ENCODE results near the gene ZBBX. TPM values are rescaled to one million over a fixed set of nuclear protein-coding genes. Genes with fewer than 3 reads are reported as not detected.
A peak's percentile ranks its signal among the peaks of the same experiment; 100 is the strongest.
"Not testable (repeated sequence)": the region's sequence is repeated elsewhere in the genome, so short reads cannot be mapped to it uniquely, and the experiment has no call there.

Gene ZBBX, protein sequence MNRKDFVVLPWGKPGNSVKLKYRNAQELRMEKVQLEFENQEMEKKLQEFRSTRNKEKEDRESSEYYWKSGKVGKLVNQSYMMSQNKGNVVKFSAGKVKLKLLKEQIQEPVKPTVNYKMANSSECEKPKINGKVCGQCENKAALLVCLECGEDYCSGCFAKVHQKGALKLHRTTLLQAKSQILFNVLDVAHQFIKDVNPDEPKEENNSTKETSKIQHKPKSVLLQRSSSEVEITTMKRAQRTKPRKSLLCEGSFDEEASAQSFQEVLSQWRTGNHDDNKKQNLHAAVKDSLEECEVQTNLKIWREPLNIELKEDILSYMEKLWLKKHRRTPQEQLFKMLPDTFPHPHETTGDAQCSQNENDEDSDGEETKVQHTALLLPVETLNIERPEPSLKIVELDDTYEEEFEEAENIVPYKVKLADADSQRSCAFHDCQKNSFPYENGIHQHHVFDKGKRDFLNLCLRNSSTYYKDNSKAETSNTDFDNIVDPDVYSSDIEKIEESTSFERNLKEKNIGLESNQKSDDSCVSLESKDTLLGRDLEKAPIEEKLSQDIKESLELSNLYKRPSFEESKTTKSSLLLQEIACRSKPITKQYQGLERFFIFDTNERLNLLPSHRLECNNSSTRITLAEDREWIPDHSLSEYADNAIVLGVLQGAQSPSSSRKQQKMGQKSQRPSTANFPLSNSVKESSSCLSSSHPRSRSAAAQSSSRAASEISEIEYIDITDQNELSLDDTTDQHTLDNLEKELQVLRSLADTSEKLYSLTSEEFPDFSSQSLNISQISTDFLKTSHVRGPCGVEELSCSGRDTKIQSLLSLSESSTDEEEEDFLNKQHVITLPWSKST
- polyA plus RNA-seq (ENCODE audit: insufficient read length in 10 of 10) = under 1 TPM in 8 of 10 donors, not detected in 2; 0.07 to 0.31 (median 0.18) TPM
- long read RNA-seq, donor 1 = 0 reads
- long read RNA-seq, donor 2 = 0 reads
- long read RNA-seq, donor 3 = 0 reads
- long read RNA-seq, donor 4 = 0 reads
- long read RNA-seq, donor 5 = 0 reads
- long read RNA-seq, donor 6 = 0 reads
- long read RNA-seq, donor 7 = 0 reads
- long read RNA-seq, donor 8 = 0 reads
- long read RNA-seq, donor 9 = 0 reads

DNA sequence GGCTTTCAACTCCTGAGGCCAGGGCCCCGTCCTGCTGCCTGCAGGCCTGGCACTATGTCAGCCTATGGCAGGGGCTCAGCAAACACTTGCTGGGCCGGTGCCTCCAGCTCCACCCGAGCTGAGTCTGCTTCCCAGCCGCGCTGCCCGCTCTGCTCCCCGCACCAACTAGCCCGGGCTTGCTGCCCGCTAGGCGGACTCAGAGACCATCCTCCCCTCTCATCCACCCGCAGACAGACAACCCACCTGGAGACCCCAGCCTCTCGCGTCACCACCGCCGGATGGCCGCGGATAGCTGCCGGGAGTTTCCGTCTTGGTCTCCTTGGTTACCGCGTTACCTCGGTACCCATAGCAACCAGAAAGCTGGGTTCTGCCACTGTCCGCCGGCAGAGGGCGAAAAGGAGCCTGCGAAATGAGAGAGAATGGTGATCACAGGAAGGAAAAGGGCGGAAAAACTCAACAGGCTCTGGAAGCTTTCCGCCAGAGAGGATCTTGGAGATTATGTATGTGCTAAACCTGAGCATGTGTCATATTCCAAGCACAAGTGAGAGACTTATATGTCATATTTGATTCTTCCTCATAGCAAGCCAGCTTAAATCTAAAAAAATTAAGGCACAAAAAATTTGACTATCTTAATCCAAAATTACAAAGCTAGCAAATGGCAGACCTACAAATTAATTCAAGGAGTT lies at the start of gene ZBBX:
TSS of gene ZBBX (minus strand) at position 294 of the 686 bp plus-strand sequence. CDS start 7,396 bp downstream, outside the sequence.
- peak; percentile 68 to 91 (median 83) for DNase-seq

DNA sequence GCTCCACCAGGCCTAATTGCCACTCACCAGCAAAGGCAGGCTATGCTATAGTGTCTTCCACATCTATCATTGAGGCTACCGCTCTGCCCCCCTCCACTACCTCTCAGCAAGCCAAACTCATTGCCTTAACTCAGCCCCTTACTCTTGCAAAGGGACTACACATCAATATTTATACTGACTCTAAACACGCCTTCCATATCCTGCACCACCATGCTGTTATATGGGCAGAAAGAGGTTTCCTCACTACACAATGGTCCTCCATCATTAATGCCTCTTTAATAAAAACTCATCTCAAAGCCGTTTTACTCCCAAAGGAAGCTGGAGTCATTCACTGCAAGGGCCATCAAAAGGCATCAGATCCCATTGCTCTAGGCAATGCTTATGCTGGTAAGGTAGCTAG lies 46.9 kb upstream of the ZBBX start:
- not testable (repeated sequence) for DNase-seq

DNA sequence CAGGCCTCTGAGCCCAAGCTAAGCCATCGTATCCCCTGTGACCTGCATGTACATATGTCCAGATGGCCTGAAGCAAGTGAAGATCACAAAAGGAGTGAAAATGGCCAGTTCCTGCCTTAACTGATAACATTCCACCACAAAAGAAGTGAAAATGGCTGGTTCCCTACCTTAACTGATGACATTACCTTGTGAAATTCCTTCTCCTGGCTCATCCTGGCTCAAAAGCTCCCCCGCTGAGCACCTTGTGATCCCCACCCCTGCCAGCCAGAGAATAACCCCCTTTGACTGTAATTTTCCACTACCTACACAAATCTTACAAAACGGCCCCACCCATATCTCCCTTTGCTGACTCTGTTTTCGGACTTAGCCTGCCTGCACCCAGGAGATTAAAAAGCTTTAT lies 42.3 kb upstream of the ZBBX start:
- not testable (repeated sequence) for DNase-seq

DNA sequence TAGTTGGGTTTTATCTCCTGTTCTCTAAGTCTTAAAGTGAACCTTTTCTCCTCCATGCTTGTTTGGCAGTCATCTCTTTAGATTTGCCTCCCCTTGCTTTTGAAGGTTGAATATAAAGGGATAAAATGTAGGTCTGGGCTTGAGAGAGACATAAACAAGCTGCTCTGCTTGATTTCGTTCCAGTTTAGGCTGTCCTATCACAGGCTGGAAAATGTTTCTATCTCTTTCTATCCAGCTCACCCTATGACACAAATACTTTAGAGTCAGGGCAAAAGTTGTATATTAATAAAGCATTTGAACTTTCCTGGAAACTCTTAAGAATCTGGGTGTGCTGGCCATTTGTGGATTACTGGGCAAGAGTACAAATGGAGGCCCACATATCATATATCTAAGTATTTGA lies 29.5 kb upstream of the ZBBX start:
- DNase-seq = peak; percentile 17 to 66 (median 40)

DNA sequence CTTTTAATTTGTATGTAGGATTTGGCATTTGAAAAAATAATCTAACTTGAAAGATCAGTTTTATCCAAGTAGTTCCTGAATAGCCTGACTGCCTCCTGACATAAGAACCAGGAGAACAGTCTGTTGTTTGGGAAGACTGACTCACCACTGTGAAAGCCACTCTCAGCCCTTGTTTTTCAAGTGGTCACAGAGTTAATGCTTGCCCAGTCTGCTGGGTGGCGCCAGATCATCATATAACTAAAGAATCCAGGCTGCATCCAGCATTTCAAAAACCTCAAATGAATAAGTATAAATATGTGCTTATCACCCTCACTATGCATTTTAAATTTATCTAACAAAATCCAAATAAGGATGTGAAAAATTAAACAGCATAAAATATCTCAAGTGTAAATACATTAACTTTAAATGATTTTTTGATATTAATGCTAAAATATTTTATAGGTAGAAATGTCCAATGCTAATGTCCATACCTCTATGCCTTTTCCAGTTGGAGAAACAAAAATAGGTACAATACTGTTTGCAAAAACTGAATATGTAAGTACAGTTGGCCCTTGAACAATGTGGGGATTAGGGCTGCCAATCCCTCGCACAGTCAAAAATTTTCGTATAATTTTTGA lies 26.9 kb upstream of the ZBBX start:
- DNase-seq = peak; percentile 33 to 72 (median 46)

DNA sequence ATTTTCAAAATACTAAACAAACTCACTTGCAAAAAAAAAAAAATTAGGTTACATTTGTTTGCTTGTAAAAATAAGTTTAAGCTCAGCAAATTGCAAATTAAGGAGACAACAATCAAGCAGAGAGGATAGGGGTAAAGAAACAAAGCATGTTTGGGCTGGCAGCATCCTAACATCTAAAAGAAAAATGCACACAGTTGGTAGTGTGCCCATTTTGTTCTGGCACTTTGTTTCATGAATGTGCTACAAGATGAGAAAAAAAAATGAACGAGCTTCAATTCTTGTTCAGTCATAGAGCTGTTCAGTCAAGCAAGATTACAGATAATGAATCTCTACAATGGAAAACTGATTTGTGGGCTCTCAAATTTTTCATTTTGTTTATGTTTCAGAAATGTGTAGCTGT lies 17.7 kb upstream of the ZBBX start:
- DNase-seq = no peak

DNA sequence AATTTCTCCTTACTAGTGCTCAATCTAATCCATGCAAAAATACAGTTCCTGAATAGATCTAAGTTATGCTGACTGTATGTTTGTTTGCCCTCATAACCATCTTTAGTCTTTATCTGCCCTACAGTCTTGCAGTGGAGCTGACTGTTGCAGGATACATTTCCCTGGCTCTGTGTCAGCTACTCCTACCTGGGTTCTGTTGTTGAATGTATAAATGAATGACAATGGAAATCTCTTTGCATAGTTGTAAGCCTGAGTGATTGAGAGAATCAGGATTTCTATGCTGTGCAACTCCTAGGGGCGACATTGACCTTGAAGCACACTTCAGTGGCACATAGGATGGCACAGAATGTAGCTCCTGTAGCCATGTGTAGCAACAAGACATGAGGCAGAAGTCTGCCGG lies 16.0 kb upstream of the ZBBX start:
- DNase-seq = no peak

DNA sequence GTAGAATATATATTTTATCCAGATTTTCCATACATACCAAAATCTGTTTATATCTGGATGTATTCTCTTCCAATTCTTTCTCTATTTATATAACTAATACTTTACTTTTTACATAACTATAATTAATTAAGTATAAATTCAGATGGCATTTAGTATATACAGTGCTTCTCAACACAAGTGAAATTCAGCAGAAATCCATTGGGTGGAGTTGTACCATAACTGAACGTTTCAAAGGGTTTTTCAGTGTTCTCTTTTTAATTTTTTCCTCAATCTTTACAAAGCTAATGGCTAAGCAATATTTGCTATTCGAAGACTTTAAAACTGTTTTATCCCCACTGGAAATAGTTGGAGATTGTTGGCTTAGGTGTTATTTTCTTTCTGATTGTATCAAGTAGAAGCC lies 13.9 kb upstream of the ZBBX start:
- peak in 1 of 3 donors; percentile 8 for DNase-seq

DNA sequence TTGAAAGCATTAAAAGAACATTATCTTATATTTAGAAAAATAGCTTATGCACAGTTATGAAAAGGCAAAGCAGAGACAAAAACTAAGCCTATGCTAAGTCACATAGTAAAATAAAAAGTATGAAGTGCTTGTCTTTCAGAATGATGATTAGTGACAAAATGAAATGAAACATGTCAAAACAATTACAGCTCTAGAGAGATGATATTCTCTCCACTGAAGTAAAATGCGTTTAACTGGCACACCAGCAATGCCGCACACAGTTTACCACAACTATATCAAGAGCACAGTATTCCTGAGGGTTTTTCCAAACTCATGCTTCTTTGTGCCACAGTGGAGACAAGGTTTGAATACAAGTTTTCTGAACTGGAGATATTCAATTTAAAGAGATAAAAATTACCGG lies 2.1 kb upstream of the ZBBX start:
- no peak for DNase-seq

DNA sequence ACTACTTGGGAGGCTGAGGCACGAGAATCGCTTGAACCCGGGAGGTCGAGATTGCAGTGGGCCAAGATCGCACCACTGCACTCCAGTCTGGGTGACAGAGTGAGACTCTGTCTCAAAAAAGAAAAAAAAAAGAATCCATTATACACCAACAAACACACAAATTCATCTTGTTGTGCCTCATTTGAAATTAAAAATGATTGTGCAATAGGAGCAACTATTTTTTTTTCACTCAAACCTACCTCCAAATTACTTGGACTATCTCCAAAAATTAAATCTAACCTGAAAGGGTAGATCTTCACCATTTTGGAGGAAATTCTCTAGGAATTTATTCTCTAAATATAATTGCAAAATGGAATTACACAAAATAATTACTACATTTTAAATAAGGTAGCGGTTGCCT lies 4.6 kb downstream of the ZBBX start:
- DNase-seq = no peak

DNA sequence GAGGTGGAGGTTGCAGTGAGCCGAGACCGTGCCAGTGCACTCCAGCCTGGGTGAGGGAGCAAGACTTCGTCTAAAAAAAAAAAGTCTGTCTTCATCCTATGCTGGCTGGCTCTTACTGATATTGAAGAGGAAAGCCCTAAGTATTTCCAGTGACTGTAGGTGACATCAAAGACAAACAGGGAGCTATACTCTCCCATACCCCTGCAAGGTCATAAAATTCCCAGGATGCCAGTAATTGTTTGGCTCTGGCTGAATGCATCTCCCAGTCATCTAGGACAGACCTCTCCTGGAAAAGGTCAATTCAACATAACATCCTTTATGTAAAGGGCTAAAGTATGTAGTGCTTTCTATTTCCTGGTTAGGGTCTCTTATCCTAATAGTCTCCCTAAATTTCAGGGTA lies 8.0 kb downstream of the ZBBX start:
- no peak for DNase-seq

DNA sequence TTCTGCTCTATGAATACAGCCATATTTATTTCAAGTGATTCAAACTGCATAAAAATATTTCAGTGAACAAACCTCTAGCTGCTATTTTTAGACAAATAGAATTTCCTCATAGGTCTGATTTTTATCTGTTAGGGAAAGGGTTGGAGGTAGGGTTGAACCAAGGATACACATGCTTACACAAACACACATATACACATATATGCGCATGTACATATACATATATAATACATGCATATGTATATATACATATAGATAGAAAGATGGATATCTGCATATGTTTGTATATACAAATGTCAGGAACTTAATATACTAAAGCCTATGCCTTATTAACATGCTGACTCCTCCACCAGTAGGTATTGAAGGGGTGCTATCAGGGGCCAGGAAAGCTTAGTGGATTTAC lies 18.1 kb downstream of the ZBBX start:
- DNase-seq = no peak

DNA sequence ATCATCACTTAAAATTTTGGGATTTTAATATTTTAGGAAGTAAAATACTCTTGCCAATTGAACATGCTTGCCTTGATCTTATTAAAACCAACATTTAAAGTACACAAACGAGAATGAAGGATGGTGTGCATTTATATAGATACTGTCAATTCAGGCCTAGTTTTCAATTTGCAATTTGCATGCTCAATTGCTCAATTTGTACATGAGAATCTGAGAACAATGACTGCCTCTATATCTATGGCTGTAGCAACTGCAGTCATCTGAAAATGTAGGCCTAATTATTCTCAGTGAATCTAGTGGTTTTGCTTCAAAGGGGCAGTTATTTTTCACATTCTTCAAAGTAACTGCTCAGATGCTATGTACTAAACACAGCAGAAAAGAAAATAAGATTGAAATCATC lies 18.8 kb downstream of the ZBBX start:
- no peak for DNase-seq

DNA sequence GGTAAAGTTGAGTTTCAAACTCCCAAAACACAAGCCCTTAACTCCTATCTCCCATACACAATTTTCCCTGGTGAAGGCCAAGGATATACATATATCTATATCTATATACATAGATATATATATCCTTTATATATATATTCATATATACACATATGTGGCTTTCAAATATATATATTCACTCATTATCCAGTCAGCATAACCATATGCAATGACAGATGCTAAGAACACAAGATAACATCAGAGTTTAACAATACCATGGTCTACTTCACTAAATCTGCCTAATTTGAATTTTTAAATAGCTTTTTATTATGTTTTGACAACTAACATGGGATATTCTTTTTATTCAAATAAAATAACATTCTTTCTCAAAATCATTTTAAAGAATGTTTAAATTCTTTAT lies 24.7 kb downstream of the ZBBX start:
- DNase-seq = no peak

DNA sequence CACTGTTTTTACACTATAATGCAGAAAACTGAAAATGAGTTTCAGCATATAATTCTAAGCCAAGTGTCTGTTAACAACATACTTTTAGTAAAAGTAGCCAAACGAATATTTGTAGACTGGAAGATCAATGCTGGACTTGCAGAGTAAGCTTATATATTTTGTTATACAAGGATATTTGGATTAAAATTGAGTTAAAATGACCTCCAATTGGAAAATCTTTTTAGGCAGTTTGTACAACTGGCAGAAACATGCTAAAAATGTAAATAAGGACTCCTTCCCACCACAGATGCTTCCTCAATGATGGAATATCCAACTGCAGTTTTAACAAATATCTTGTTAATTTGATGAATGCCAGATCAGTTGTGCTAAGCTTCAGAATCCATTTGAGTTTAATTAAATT lies 25.3 kb downstream of the ZBBX start:
- no peak for DNase-seq

DNA sequence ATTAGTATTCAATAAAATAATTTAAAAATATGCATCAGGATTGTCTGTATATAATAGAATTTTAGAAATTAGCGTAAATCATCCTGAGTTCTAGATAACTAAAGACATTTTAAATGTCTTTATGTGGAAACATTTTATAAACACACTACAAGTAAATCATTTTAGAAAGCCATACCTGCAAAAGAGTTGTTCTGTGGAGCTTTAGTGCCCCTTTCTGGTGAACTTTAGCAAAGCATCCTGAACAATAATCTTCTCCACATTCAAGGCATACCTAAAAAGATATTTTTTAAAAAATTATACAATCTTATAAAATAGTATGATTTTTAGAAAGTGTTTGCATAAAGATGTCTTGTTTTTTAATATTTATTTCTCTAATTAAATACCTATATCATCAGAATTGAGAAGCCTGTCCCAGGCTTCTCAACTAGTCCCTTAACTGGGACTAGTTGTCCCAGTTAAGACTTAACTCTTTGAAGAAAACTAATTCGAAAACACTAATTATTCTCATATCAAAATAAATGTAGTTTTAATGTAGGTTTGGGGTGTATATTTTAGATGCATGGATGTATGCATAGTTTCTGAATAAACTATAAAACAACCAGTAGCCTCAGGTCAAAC lies 29.7 kb downstream of the ZBBX start:
- DNase-seq = peak; percentile 9 to 37 (median 36)

DNA sequence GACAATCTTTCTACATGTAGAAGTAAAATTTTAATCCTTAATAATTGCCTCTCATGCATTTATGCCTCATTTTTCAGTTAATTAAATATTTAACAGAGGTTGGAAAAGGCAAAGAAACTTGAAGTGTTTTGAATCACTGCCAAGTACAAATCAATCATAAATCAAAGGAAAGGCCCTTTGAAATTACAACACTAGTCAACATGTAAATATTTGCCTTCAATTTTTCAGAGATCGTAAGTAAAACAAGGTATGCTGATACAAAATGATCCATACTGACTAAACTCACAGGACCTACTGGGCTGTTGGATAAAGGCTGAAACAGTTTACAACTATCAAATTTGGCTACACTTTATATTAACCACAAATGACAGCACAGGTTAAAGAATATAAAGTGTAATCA lies 33.9 kb downstream of the ZBBX start:
- DNase-seq = no peak

DNA sequence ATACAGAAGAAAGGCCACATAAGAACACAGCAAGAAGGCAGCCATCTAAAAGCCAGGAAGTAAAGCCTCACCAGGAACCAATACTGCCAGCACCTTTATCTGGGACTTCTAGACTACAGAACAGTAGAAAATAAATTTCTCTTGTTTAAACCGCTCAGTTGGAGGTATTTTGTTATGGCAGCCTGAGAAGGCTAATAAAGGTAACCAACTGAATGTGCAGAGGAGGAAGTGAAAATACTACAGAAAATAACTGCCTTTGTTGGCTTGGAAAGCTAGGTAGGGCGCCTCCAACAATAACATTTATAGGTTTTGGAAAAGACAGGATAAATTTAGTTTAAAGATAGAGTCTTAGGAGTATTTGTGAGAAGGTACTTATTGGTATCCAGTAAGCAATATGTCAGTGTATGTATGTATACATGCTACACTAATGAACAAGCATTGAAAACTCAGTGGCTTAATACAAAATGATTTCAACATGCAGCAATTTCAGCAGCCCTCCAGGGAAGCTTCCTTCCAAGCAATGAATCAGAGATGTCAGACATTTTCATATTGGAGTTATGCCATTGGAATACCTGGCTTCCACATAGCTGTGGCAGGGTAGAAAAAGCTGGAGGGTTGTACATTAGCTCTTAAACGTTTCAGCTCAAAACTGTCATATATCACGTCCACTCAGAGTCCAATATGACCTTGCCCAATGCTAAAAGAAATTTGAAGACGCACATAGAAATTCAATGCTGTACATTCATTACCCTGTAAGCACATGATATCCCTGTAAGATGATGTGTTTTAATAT lies 48.9 kb downstream of the ZBBX start:
- DNase-seq = no peak

DNA sequence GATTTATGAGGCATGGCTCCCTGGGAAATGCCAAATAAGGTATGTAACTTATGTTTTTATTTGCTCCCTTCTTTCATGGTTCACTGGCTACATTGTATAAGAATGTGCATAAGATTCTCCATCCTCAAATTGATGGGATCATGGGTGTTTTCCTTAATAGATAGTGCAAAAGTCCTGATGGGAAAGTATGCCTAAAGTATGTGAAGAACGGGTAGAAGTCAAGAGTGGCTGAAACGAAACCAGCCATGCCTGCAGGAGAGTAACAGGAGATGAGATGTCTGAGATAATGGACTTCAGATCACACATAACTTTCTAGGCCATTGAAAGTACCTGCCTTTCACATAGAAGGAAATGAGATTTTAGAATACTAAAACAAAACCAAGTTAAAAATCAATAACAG lies 56.5 kb downstream of the ZBBX start:
- no peak for DNase-seq

DNA sequence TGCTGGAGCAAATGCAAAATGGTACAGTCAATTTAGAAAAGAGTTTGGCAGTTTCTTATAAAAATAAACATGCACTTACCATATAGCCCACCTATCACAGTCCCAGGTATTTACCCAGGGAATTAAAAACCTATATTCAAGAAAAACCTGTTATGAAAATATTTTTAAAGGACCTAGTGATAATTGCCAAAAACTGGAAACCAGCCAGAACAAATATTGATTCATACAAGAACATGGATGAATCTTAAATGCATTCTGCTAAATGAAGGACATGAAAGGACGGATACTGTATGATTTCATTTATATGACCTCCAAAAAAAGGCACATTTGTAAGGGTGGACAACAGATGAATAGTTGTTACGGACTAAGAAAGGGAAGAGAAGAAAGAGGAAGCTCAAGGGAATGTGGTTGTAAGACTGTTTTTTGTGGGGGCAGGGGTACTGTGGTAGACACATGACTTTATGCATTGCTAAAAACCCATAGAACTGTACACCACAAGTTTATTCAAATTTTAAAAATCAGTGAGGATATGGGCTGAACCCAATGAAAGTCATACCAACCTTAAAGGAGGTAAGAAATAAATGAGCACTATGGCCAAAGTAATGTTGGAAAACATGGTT lies 61.0 kb downstream of the ZBBX start:
- DNase-seq = no peak

All from muscle of back (tissue), 13 donors.